Activated naive CD4-positive, alpha-beta T cell treated with anti-CD3 and anti-CD28 coated beads, Interleukin-2, amount 50 U/mL, for 16 hours (primary cell): ENCODE results near the gene POLE.

Experiments
- DNase-seq: peaks from one replicate; pipeline ENCODE4 v3.0.0-alpha.2; 2020

POLE gene

DNA sequence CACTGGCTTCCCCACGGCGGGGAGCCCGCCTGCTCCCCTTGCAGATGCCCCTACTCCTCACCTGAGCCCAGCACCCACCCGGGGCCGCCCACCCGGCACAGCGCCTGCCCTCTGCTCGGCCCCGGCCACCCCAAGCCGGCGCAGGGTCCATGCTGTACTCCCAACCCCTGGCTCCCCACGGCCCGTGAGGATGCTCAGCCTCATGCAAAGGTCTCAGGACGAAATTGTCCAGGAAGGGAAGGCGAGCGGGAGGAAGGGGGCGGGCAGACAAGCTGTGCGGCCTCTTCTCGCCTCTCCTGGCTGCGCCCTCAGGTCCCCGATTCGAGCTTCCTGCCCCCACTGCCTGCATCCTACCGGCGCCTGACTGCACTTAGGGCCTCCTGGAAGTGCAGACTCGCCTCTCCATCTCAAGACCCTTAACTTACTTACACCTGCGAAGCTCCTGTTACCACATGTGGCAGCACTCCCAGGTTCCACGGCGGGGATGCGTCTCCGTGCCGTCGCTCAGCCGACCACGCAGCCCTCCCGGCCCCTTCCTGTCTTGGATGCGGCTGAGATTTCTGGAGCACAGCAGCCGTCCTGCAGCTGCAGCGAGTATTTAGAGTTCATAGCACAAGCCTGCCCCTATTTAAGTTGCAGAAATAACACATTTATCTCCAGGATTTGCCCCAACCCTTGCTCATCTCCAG lies 94.7 kb downstream of the POLE start:
- DNase-seq = no peak

DNA sequence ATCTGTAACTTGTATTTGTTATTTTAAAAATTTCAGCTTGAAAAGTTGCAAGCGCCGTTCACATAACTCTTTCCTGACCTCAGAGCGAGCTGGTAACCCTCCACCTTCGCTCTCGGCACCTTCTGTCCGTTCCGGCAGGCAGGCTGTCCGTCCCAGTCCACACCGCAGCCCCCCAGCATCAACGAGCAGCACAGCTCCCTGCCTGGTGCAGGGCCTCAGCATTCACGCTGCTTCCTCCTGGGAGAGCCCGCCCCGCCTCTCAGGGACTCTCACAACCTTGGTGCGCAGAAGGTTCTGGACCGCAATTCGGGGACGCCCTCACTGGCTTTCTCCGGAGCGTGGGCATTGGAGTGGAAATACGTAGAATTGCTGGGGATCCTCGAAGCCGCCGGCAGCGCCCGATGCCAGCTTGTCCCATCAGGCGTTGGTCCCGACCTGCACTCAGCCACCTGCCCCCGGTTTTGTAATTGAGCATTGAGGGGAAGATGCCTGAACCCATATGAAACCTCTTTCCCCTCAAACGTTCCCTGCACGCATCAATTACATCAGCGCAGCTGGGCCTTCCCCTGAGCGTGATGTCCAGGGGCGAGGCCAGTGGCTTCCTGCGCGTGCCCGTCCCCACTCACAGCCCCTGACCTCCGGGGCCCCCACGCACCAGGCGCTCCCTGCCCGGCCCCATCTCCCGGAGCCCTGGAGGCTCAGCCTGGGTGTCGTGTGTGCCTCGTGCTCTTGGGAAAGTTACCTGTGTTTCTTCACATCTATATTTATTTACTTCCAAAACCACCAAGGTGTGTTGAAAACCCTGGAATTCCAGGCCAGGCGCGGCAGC lies 95.8 kb downstream of the POLE start:
- DNase-seq = no peak

- DNase-seq = no peak
Observed at GRCh38 chr12:132588821-132589669, 98.1 kb downstream of the POLE start.

DNA sequence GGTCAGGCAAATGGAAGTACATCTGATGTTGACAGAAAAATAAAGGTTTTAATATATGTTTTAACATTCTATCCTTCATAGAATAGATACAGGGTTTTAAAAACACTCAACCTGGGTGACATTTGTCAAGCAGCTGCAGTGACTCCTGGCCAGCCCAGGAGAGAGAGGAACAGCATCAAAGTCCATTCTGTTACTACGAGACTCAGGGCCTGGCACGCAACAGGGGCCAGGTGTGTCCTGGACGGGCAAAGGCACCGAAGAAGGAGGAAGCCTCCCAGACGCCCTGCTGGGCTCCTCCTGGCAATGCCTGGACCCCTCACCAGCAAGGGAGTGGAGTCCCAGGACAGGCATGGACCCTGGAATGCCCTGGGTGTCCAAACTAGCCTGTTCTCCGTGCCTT lies 98.8 kb downstream of the POLE start:
- no peak for DNase-seq

- DNase-seq = no peak
Observed at GRCh38 chr12:132587781-132588180, 99.4 kb downstream of the POLE start.

DNA sequence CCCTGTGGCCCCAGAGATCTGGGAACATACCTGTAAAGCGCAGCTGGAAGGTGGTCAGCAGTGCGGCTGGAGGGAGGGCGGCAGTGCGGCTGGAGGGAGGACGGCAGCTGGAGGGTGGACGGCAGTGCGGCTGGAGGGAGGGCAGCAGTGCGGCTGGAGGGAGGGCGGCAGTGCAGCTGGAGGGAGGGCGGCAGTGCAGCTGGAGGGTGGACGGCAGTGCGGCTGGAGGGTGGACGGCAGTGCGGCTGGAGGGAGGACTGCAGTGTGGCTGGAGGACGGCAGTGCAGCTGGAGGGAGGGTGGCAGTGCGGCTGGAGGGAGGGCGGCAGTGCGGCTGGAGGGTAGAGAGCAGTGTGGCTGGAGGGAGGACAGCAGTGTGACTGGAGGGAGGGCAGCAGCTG lies 100.2 kb downstream of the POLE start:
- DNase-seq = no peak

DNA sequence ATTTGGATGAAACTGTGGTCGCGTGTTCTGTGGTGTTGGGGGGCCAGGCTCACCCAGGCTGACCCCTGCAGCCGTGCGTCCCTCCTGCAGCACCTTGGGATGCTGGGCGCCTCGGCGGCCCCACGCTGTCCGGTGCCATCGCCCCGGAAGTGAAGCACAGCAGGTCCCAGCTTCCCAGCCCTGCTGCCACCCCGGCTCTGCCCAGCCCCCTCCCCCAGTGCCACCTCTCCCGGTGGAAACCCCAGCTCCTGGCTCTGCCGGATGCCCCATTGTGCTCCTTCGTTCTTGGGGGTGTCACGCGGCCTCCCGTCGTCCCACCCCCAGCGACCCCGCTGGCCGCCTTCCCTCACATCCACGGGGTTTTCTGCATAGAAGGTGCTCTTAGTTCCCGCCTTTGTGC lies 102.0 kb downstream of the POLE start:
- no peak for DNase-seq

GRCh38 chr12:132584429-132584828 lies 102.7 kb downstream of the POLE start:
- DNase-seq = no peak

DNA sequence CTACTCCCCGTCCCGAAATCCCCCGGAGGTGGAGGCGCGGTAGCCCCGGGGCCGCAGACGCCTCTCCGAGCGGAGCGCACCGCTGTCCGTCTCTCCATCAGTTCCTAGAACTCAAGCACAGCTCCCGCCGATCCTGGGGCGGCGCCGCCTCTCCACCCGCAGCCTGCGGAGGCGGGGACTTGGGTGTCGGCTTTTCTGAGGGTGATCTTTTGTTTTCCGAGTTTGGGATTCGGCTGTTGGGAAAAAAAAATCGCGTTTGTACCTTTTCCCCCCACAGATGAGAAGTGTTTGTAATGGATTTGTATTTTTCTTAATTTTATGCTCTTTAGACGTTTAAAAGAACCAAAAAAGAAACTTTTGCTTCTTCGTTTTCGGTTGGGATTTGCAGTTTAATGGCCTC lies 103.4 kb downstream of the POLE start:
- no peak for DNase-seq

GRCh38 chr12:132583411-132583710 lies 103.8 kb downstream of the POLE start:
- no peak for DNase-seq

GRCh38 chr12:132582582-132583410 lies 104.3 kb downstream of the POLE start:
- DNase-seq = no peak

GRCh38 chr12:132582058-132582420 lies 105.1 kb downstream of the POLE start:
- DNase-seq = no peak

- no peak for DNase-seq
Observed at GRCh38 chr12:132581348-132582057, 105.6 kb downstream of the POLE start.

- no peak for DNase-seq
Observed at GRCh38 chr12:132580701-132581292, 106.3 kb downstream of the POLE start.

- DNase-seq = no peak
Observed at GRCh38 chr12:132579744-132580143, 107.4 kb downstream of the POLE start.

GRCh38 chr12:132578826-132579225 lies 108.3 kb downstream of the POLE start:
- no peak for DNase-seq

- no peak for DNase-seq
Observed at GRCh38 chr12:132578118-132578517, 109.0 kb downstream of the POLE start.

DNA sequence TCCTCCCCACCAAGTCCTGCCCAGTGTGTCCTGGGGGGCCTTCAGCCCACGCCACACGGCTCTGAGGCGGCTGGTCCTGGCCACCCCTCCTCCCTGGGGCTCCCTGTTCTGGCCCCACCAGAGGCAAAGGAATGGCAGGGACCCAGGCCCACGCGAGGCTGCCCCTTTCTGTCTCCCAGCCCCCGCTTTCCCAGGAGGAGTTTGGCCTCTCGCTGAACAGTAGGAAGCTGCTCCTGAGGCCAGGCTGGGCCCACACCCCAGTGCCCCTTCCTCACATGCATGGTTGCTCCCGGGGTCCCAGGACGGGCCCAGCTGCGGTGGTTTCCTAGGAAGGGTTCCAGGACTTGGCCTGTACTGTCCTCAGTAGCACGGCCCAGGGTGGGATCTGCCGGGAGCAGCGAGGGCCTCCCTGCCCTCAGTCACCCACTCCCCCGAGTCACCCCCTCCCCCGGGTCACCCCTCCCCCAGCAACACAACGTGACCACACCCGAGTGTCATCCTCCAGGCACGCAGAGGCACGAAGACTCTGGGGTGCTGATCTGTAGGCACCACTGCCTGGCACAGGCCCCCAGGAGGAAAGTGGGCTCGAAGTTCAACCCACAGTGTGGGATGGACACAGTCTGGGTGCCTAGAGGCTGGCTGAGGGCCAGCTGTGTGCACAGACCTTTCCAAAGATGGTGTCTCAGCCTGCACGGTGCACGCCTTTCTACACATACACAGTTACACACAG lies 109.8 kb downstream of the POLE start:
- no peak for DNase-seq

GRCh38 chr12:132576701-132577100 lies 110.4 kb downstream of the POLE start:
- DNase-seq = no peak

- no peak for DNase-seq
Observed at GRCh38 chr12:132575661-132576060, 111.5 kb downstream of the POLE start.
